ENCODE data around the gene KCNF1. TPM values are rescaled to one million over a fixed set of nuclear protein-coding genes. Genes with fewer than 3 reads are reported as not detected.

The KCNF1 gene
- total RNA-seq, 2 experiments from 2014 or later: not detected

DNA sequence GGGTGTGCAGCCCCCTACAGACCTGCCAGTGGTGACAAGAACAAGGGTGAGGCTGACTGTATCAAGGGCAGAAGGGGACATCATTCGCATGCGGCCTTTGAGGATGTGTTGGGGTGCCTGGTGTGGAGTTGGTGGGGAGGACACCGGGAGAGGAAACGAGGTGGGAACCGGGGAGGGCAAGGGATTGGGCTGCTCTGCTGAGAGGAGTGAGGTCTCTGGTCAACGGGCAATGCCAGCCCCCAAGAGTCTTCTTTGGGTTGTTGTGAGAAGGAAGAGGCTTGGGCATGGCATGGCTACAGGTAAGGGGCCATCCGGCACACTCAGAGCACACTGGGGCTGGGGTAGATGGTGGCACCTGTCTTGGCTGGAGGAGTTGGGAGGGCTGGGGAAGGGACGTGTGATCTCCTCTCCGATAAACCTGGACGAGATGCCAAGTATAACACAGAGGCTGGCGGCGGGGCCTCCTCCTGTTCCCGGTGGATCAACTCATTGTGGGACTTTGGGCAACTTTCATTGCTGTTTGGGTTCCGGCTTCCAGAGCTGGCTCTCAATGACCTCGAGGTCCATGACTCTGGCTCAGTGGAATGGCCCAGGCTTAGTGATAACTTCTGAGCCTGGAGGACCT is 37.0 kb downstream of the KCNF1 start:
- intact Hi-C loops (cut with micrococcal nuclease; ENCODE audit: unreplicated experiment): no loop called here
- no peaks in the 10 kb centered on the region for H3K9me2 ChIP-seq (ENCODE audit: insufficient read depth, low read length)
- ChIA-PET POLR2A (no interaction called here), CTCF (ENCODE audit: unreplicated experiment) (no interaction called here)
- no peak overlapping the region for H2AFZ ChIP-seq (ENCODE audit: low read length)
- no peak for DNase-seq (ENCODE audit: low spot score)
- BruUV-seq (replicated peaks): no TSS peak
- H3K4me2 ChIP-seq (ENCODE audit: low read length): no peak overlapping the region
- H3K4me1 ChIP-seq (ENCODE audit: insufficient read depth, low read length, poor library complexity, severe bottlenecking): no peaks in the 10 kb centered on the region
- H4K20me1 ChIP-seq (ENCODE audit: insufficient read depth, low read length): no peaks in the 10 kb centered on the region
- H3K27ac ChIP-seq (ENCODE audit: low read depth, low read length, poor library complexity, severe bottlenecking): no peak overlapping the region
- no peaks in the 10 kb centered on the region for H3K79me2 ChIP-seq (ENCODE audit: insufficient read depth, low read depth, low read length)
- H3K9me3 ChIP-seq (ENCODE audit: low read length): no peaks in the 10 kb centered on the region
- TF ChIP-seq EZH2phosphoT487 (IDR thresholded peaks at IDR 0.05; ENCODE audit: borderline replicate concordance, low read depth, low read length): no peak
- TF ChIP-seq, protein P1, sequence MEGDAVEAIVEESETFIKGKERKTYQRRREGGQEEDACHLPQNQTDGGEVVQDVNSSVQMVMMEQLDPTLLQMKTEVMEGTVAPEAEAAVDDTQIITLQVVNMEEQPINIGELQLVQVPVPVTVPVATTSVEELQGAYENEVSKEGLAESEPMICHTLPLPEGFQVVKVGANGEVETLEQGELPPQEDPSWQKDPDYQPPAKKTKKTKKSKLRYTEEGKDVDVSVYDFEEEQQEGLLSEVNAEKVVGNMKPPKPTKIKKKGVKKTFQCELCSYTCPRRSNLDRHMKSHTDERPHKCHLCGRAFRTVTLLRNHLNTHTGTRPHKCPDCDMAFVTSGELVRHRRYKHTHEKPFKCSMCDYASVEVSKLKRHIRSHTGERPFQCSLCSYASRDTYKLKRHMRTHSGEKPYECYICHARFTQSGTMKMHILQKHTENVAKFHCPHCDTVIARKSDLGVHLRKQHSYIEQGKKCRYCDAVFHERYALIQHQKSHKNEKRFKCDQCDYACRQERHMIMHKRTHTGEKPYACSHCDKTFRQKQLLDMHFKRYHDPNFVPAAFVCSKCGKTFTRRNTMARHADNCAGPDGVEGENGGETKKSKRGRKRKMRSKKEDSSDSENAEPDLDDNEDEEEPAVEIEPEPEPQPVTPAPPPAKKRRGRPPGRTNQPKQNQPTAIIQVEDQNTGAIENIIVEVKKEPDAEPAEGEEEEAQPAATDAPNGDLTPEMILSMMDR (conservative IDR thresholded peaks at IDR 0.05; ENCODE audit: low read length): no peak
- H3K4me3 ChIP-seq (ENCODE audit: low read depth, low read length, poor library complexity, severe bottlenecking): no peak overlapping the region
- H3K36me3 ChIP-seq (ENCODE audit: insufficient read depth, low read length): no peaks in the 10 kb centered on the region

DNA sequence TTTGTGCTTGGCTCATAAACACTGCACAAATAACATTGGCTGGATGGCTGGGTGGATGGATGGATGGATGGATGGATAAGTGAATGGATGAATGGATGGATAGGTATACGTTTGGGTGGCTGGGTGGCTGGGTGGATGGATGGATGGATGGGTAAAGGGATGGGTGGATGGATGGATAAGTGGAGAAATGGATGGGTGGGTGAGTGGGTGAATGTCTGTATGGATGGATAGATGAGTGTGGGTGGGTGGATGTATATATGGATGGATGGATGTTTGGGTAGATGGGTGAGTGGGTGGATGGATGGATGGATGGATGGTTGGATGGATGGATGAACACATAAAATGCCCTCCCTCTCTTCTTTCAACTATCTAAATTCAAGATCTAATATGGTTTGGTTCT is 38.1 kb downstream of the KCNF1 start:
- no peaks in the 10 kb centered on the region for H3K9me3 ChIP-seq (ENCODE audit: low read length)
- no peaks in the 10 kb centered on the region for H3K4me1 ChIP-seq (ENCODE audit: insufficient read depth, low read length, poor library complexity, severe bottlenecking)
- no peaks in the 10 kb centered on the region for H3K9me2 ChIP-seq (ENCODE audit: insufficient read depth, low read length)
- intact Hi-C loops (cut with micrococcal nuclease; ENCODE audit: unreplicated experiment): no loop called here
- DNase-seq (ENCODE audit: low spot score): no peak
- no peaks in the 10 kb centered on the region for H3K36me3 ChIP-seq (ENCODE audit: insufficient read depth, low read length)
- TF ChIP-seq EZH2phosphoT487 (IDR thresholded peaks at IDR 0.05; ENCODE audit: borderline replicate concordance, low read depth, low read length): no peak
- TF ChIP-seq, protein P1 (conservative IDR thresholded peaks at IDR 0.05; ENCODE audit: low read length): no peak
- no peaks in the 10 kb centered on the region for H4K20me1 ChIP-seq (ENCODE audit: insufficient read depth, low read length)
- no peak overlapping the region for H3K27ac ChIP-seq (ENCODE audit: low read depth, low read length, poor library complexity, severe bottlenecking)
- no peak overlapping the region for H3K4me3 ChIP-seq (ENCODE audit: low read depth, low read length, poor library complexity, severe bottlenecking)
- no peak overlapping the region for H2AFZ ChIP-seq (ENCODE audit: low read length)
- no peaks in the 10 kb centered on the region for H3K79me2 ChIP-seq (ENCODE audit: insufficient read depth, low read depth, low read length)
- no TSS peak for BruUV-seq (replicated peaks)
- ChIA-PET CTCF (ENCODE audit: unreplicated experiment) (no interaction called here), POLR2A (no interaction called here)
- H3K4me2 ChIP-seq (ENCODE audit: low read length): no peak overlapping the region

DNA sequence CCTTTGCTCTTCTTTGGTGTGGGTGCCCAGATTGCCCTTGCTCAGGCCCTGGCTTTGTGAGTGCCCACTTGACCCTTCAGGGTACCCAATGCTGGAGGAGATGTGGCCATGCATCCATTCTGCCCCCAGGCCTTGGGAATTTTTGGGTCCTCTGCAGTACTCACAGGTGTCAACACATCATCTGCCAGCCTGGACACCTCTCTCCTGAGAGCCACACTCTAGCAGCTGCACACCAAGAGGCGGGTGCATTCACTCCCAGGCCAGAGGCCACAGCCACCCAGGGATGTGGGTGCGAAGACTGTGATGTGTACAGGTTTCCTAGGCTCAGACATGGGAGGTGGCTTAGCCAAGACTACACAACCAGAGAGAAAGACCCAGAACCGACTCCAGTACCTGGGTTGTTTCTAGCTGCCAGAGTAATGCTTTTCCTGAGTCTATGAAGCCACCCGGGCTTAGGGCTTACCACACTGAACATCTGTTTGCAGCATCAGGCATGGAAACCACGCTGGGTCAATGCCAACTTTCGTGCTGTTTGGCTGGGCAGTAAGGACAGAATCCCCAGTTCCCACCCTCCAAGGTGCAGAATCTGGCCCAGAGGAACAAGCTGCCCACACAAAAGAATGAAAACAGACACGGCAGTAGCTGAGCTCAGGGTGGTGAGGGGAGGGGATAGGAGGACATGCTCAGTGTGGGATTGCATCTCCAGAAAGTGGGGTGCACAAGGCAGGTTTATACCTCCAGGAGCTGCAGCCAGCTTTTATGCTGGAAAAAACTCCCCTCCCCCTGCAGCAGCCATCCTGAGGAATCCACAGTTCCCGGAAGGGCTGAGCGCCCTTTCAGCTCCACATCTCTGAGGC is 40.1 kb downstream of the KCNF1 start:
- Histone ChIP-seq H2AFZ (ENCODE audit: low read length) (no peak overlapping the region), H3K4me2 (ENCODE audit: low read length) (no peak overlapping the region), H3K36me3 (ENCODE audit: insufficient read depth, low read length) (no peaks in the 10 kb centered on the region), H3K79me2 (ENCODE audit: insufficient read depth, low read depth, low read length) (no peaks in the 10 kb centered on the region), H3K4me3 (ENCODE audit: low read depth, low read length, poor library complexity, severe bottlenecking) (no peak overlapping the region), H3K9me3 (ENCODE audit: low read length) (no peaks in the 10 kb centered on the region), H3K9me2 (ENCODE audit: insufficient read depth, low read length) (no peaks in the 10 kb centered on the region), H3K4me1 (ENCODE audit: insufficient read depth, low read length, poor library complexity, severe bottlenecking) (no peaks in the 10 kb centered on the region), H4K20me1 (ENCODE audit: insufficient read depth, low read length) (no peaks in the 10 kb centered on the region), H3K27ac (ENCODE audit: low read depth, low read length, poor library complexity, severe bottlenecking) (no peak overlapping the region)
- CTCF ChIA-PET (ENCODE audit: unreplicated experiment): interaction anchor here (0.9 kb wide), 1 partner anchor 154 kb away, joined by 3 read pairs; no protein-coding TSS in a partner anchor
- POLR2A ChIA-PET: no interaction called here
- intact Hi-C loops (cut with micrococcal nuclease; ENCODE audit: unreplicated experiment): no loop called here
- no peak for TF ChIP-seq EZH2phosphoT487 (IDR thresholded peaks at IDR 0.05; ENCODE audit: borderline replicate concordance, low read depth, low read length)
- no peak for DNase-seq (ENCODE audit: low spot score)
- no TSS peak for BruUV-seq (replicated peaks)

Data from OCI-LY7 (cell line).